ENCODE results near the gene SMO. TPM values are rescaled to one million over a fixed set of nuclear protein-coding genes. Genes with fewer than 3 reads are reported as not detected.
"Not testable (repeated sequence)": the region's sequence is repeated elsewhere in the genome, so short reads cannot be mapped to it uniquely, and the experiment has no call there.

The SMO gene
- total and polyA plus RNA-seq, 2 donors (not counting 3 experiments of a cell fraction or from before 2014, with no cell fraction given) = 13.2 to 16.5 TPM

DNA sequence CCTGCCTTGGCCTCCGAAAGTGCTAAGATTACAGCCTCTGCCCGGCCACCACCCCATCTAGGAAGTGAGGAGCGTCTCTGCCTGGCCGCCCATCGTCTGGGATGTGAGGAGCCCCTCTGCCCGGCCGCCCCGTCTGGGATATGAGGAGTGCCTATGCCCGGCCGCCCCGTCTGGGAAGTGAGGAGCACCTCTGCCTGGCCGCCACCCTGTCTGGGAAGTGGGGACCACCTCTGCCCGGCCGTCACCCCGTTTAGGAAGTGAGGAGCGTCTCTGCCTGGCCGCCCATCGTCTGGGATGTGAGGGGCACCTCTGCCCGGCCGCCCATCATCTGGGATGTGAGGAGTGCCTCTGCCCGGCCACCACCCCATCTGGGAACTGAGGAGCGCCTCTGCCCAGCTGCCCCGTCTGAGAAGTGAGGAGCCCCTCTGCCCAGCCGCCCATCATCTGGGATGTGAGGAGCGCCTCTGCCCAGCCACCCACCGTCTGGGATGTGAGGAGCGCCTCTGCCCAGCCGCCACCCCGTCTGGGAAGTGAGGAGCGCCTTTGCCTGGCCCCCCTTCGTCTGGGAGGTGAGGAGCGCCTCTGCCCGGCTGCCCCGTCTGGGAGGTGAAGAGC, 27.8 kb downstream of the SMO start:
- DNase-seq (ENCODE audit: low read depth, low spot score); H3K79me2 ChIP-seq (ENCODE audit: control insufficient read depth, insufficient read depth, low read length); H3K27ac ChIP-seq (ENCODE audit: insufficient read depth, low read depth, low read length); FAIRE-seq; H4K20me1 ChIP-seq (replicated peaks; ENCODE audit: control insufficient read depth, extremely low read depth, insufficient read depth, low read length); H3K27me3 ChIP-seq (ENCODE audit: control insufficient read depth in 2 of 2, insufficient read depth in 2 of 2, low read length in 2 of 2); H3K9ac ChIP-seq (replicated peaks; ENCODE audit: extremely low read depth, insufficient read depth, low read length); H3K4me3 ChIP-seq (replicated peaks in 1 of 3; ENCODE audit: insufficient read depth in 1 of 3, low read depth in 1 of 3, low read length in 3 of 3); dilution Hi-C loops (cut with MboI; ENCODE audit: extremely low pct_ligation_motif_present, low sequenced_read_pairs); H3K36me3 ChIP-seq (ENCODE audit: control insufficient read depth in 2 of 2, extremely low read depth in 1 of 2, insufficient read depth in 2 of 2, low read length in 2 of 2); H3K4me1 ChIP-seq (ENCODE audit: control insufficient read depth, extremely low read depth, insufficient read depth, low read length); H3K9me3 ChIP-seq (replicated peaks; ENCODE audit: control insufficient read depth, insufficient read depth, low read length); H3K9me1 ChIP-seq (replicated peaks; ENCODE audit: control insufficient read depth, extremely low read depth, insufficient read depth, low read length); H3K4me2 ChIP-seq (ENCODE audit: insufficient read depth, low read length); POLR2A ChIA-PET; intact Hi-C loops (cut with micrococcal nuclease); BruUV-seq (replicated peaks); H2AFZ ChIP-seq (ENCODE audit: low read depth, low read length): not testable (repeated sequence)
- CTCF ChIA-PET = interaction anchor here (0.7 to 10.2 kb wide), 4 partner anchors 10 to 82 kb away, joined by 3 to 465 read pairs (median 126); no protein-coding TSS in a partner anchor

- H3K27ac ChIP-seq (ENCODE audit: insufficient read depth, low read depth, low read length); H2AFZ ChIP-seq (ENCODE audit: low read depth, low read length); H3K9me1 ChIP-seq (replicated peaks; ENCODE audit: control insufficient read depth, extremely low read depth, insufficient read depth, low read length); H4K20me1 ChIP-seq (replicated peaks; ENCODE audit: control insufficient read depth, extremely low read depth, insufficient read depth, low read length); H3K4me3 ChIP-seq (replicated peaks in 1 of 3; ENCODE audit: insufficient read depth in 1 of 3, low read depth in 1 of 3, low read length in 3 of 3); H3K79me2 ChIP-seq (ENCODE audit: control insufficient read depth, insufficient read depth, low read length); H3K9me3 ChIP-seq (replicated peaks; ENCODE audit: control insufficient read depth, insufficient read depth, low read length); FAIRE-seq; H3K4me2 ChIP-seq (ENCODE audit: insufficient read depth, low read length); dilution Hi-C loops (cut with MboI; ENCODE audit: extremely low pct_ligation_motif_present, low sequenced_read_pairs); H3K36me3 ChIP-seq (ENCODE audit: control insufficient read depth in 2 of 2, extremely low read depth in 1 of 2, insufficient read depth in 2 of 2, low read length in 2 of 2); BruUV-seq (replicated peaks); DNase-seq (ENCODE audit: low read depth, low spot score); H3K4me1 ChIP-seq (ENCODE audit: control insufficient read depth, extremely low read depth, insufficient read depth, low read length); intact Hi-C loops (cut with micrococcal nuclease); H3K27me3 ChIP-seq (ENCODE audit: control insufficient read depth in 2 of 2, insufficient read depth in 2 of 2, low read length in 2 of 2); H3K9ac ChIP-seq (replicated peaks; ENCODE audit: extremely low read depth, insufficient read depth, low read length): not testable (repeated sequence)
- ChIA-PET CTCF (interaction anchor here (0.9 to 4.8 kb wide), 8 partner anchors 48 to 256 kb away, joined by 3 to 235 read pairs (median 55); no protein-coding TSS in a partner anchor), POLR2A (interaction anchor here (0.7 kb wide), 2 partner anchors 52 to 118 kb away, joined by 5 to 7 read pairs; no protein-coding TSS in a partner anchor)
These were observed 28.5 kb downstream of the SMO start for GRCh38 chr7:129216821-129217416.

Data from endothelial cell of umbilical vein (primary cell).